IMR-90 (cell line): ENCODE results near the gene MARVELD2. TPM values are rescaled to one million over a fixed set of nuclear protein-coding genes. Genes with fewer than 3 reads are reported as not detected.

Experiments used
- ATAC-seq: fragments of 200-7000 bp; cut with Tn5 transposase; 2 replicates; pipeline ENCODE4 v1.9.1; 2020; ENCODE audit warnings: low read depth, mild to moderate bottlenecking, moderate library complexity
- BruUV-seq: library from RNA; stranded (reverse); fragments of 400-500 nt; replicated peaks from 2 replicates; lab custom pipeline; 2021; lab: Mats Ljungman, UMichigan
- CTCF ChIA-PET: fragments of 300-600 bp; formaldehyde crosslinking; extraction: SDS; loops from one replicate; lab custom pipeline; 2021; ENCODE audit warnings: antibody characterized with exemption; lab: Yijun Ruan, JAX
- POLR2A ChIA-PET: fragments of 300-600 bp; sonication (Branson Sonifier 250); formaldehyde crosslinking; loops from one replicate; lab custom pipeline; 2022; ENCODE audit warnings: antibody characterized with exemption; ENCODE audit not compliant: unreplicated experiment; lab: Charles Lee
- DNase-seq: peaks from one replicate; pipeline ENCODE4 v3.0.0; 2013
- H2AFZ ChIP-seq: replicated peaks from 2 replicates; pipeline ENCODE3; 2013; ENCODE audit warnings: low read length, mild to moderate bottlenecking; ENCODE audit not compliant: poor library complexity
- H2AK5ac ChIP-seq: 2 replicates; pipeline ENCODE4 v1.6.1; 2013; ENCODE audit warnings: low read depth, low read length, inconsistent platforms
- H2AK9ac ChIP-seq: replicated peaks from 2 replicates; pipeline ENCODE3; 2013; ENCODE audit warnings: mild to moderate bottlenecking, low read depth, low read length, moderate library complexity; ENCODE audit not compliant: poor library complexity
- H2BK120ac ChIP-seq: 2 replicates; pipeline ENCODE4 v1.6.1; 2013; ENCODE audit warnings: low read depth, low read length, inconsistent platforms
- H2BK15ac ChIP-seq: 3 replicates; pipeline ENCODE4 v1.6.1; 2013; ENCODE audit warnings: low read depth, low read length, inconsistent platforms
- H2BK20ac ChIP-seq: 2 replicates; pipeline ENCODE4 v1.6.1; 2013; ENCODE audit warnings: low read depth, mild to moderate bottlenecking, inconsistent platforms, low read length, moderate library complexity
- H2BK5ac ChIP-seq: 2 replicates; pipeline ENCODE4 v1.6.1; 2013; ENCODE audit warnings: mild to moderate bottlenecking, low read depth, low read length, inconsistent platforms; ENCODE audit not compliant: poor library complexity, severe bottlenecking
- H3K14ac ChIP-seq: replicated peaks from 2 replicates; pipeline ENCODE4 v1.6.1; 2013; ENCODE audit warnings: low read depth, low read length, inconsistent platforms
- H3K18ac ChIP-seq: 2 replicates; pipeline ENCODE4 v1.6.1; 2013; ENCODE audit warnings: low read depth, low read length, control low read depth
- H3K23ac ChIP-seq: 2 replicates; pipeline ENCODE4 v1.6.1; 2013; ENCODE audit warnings: low read depth, low read length, inconsistent platforms
- H3K27ac ChIP-seq: 2 replicates; pipeline ENCODE4 v1.5.1; 2013; ENCODE audit warnings: mild to moderate bottlenecking, control low read depth, low read length; ENCODE audit not compliant: insufficient read depth
- H3K27me3 ChIP-seq: 2 replicates; pipeline ENCODE4 v1.6.1; 2013; ENCODE audit warnings: low read length; ENCODE audit not compliant: control insufficient read depth, insufficient read depth
- H3K36me3 ChIP-seq: 2 replicates; pipeline ENCODE4 v1.6.1; 2013; ENCODE audit warnings: low read length, mixed read lengths; ENCODE audit not compliant: control insufficient read depth, insufficient read depth
- H3K4ac ChIP-seq: 2 replicates; pipeline ENCODE4 v1.6.1; 2013; ENCODE audit warnings: low read depth, low read length, inconsistent platforms
- H3K4me1 ChIP-seq: 2 replicates; pipeline ENCODE4 v1.6.1; 2013; ENCODE audit warnings: low read length, mixed read lengths; ENCODE audit not compliant: control insufficient read depth, insufficient read depth
- H3K4me2 ChIP-seq: 2 replicates; pipeline ENCODE4 v1.6.1; 2013; ENCODE audit warnings: low read depth, mild to moderate bottlenecking, control low read depth, low read length, moderate library complexity
- H3K4me3 ChIP-seq: 2 replicates; pipeline ENCODE4 v1.5.1; 2013; ENCODE audit warnings: low read depth, mild to moderate bottlenecking, control low read depth, low read length, moderate library complexity; ENCODE audit not compliant: insufficient read depth
- H3K56ac ChIP-seq: 2 replicates; pipeline ENCODE4 v1.6.1; 2013; ENCODE audit warnings: low read length, inconsistent platforms; ENCODE audit not compliant: insufficient read depth; ENCODE audit errors: extremely low read depth
- H3K79me1 ChIP-seq, 2 experiments: 2 replicates each; pipeline ENCODE4 v1.6.1; 2013; ENCODE audit warnings: low read length in 2 of 2, inconsistent platforms in 1 of 2, low read depth in 1 of 2
- H3K9ac ChIP-seq: 2 replicates; pipeline ENCODE4 v1.6.1; 2013; ENCODE audit warnings: low read depth, low read length, control low read depth
- H3K9me1 ChIP-seq: 2 replicates; pipeline ENCODE4 v1.6.1; 2013; ENCODE audit warnings: low read length, inconsistent platforms; ENCODE audit not compliant: insufficient read depth
- H3K9me3 ChIP-seq: 2 replicates; pipeline ENCODE4 v1.6.1; 2013; ENCODE audit warnings: low read length; ENCODE audit not compliant: control insufficient read depth, insufficient read depth
- H4K20me1 ChIP-seq: 2 replicates; pipeline ENCODE4 v1.6.1; 2013; ENCODE audit warnings: low read length, inconsistent platforms; ENCODE audit not compliant: insufficient read depth
- H4K5ac ChIP-seq: 2 replicates; pipeline ENCODE4 v1.6.1; 2013; ENCODE audit warnings: mild to moderate bottlenecking, low read depth, low read length, control low read depth
- H4K8ac ChIP-seq, 2 experiments: 2 replicates each; pipeline ENCODE4 v1.6.1; 2013; ENCODE audit warnings: low read depth in 2 of 2, low read length in 2 of 2, control low read depth in 1 of 2, inconsistent platforms in 1 of 2
- H4K91ac ChIP-seq: 2 replicates; pipeline ENCODE4 v1.6.1; 2013; ENCODE audit warnings: low read depth, low read length, inconsistent platforms; ENCODE audit not compliant: insufficient read depth
- CHD1 ChIP-seq: IDR thresholded peaks from 2 replicates; pipeline ENCODE4 v1.6.1; 2012; ENCODE audit warnings: low read depth, low read length, improper control_type of control experiment
- MAFK ChIP-seq: IDR thresholded peaks from 2 replicates; pipeline ENCODE4 v1.6.1; 2012; ENCODE audit warnings: low read depth, low read length, improper control_type of control experiment
- MXI1 ChIP-seq: IDR thresholded peaks from 2 replicates; pipeline ENCODE4 v1.6.1; 2012; ENCODE audit warnings: low read depth, mild to moderate bottlenecking, low read length, moderate library complexity, borderline replicate concordance
- NFE2L2 ChIP-seq: fragments of 150-350 bp; IDR thresholded peaks from 2 replicates; pipeline ENCODE4 v1.6.1; 2016; ENCODE audit warnings: low read depth, mild to moderate bottlenecking, low read length
- RCOR1 ChIP-seq: IDR thresholded peaks from 2 replicates; pipeline ENCODE4 v1.6.1; 2012; ENCODE audit warnings: mild to moderate bottlenecking, low read length, improper control_type of control experiment; ENCODE audit not compliant: insufficient replicate concordance
- RFX5 ChIP-seq: IDR thresholded peaks from 2 replicates; pipeline ENCODE4 v1.8.0; 2012; ENCODE audit warnings: low read depth, mild to moderate bottlenecking, low read length, moderate library complexity
- USF2 ChIP-seq: fragments of 150-350 bp; IDR thresholded peaks from 2 replicates; pipeline ENCODE4 v1.6.1; 2017; ENCODE audit warnings: mild to moderate bottlenecking, antibody characterized with exemption, low read length, low read depth
- WGBS, 2 experiments: methylation state at CpG; one replicate each; pipeline versions ENCODE4 v1.1.5 to v1.1.7; 2013; ENCODE audit warnings: missing lambda C conversion rate in 2 of 2; ENCODE audit not compliant: insufficient read length in 1 of 2; ENCODE audit errors: extremely low coverage in 2 of 2; 5-methylcytosine and 5-hydroxymethylcytosine counted together
- dilution Hi-C: fragments of 300-500 bp; cut with HindIII; formaldehyde crosslinking; loops from one replicate; pipeline ENCODE4 v1.14.3; 2018; ENCODE audit warnings: low sequenced_read_pairs; ENCODE audit not compliant: unreplicated experiment
- in situ Hi-C: fragments of 300-500 bp; cut with MboI; formaldehyde crosslinking; loops from 3 replicates; pipeline ENCODE4 v1.14.3; 2019; ENCODE audit warnings: low sequenced_read_pairs, inconsistent platforms, mixed read lengths
- intact Hi-C: fragments of 100-400 bp; cut with micrococcal nuclease; formaldehyde crosslinking; loops from 2 replicates; pipeline ENCODE4 v1.10.0; 2022
- polyA plus RNA-seq, 3 experiments: library from polyadenylated mRNA; depleted of rRNA; stranded (reverse); fragments of >200 nt; gene quantifications; 2 replicates each; pipeline ENCODE4 v1.2.3, GENCODE V29; 2012; ENCODE audit warnings: low replicate concordance in 1 of 3
- total RNA-seq: library from RNA; depleted of rRNA; stranded (reverse); fragments of >200 nt; gene quantifications from 2 replicates; pipeline ENCODE4 v1.2.3, GENCODE V29; 2012

Gene MARVELD2
- total and polyA plus RNA-seq, 2 of the 4 experiments (the other 2 are of a cell fraction): 0.51 to 0.54 TPM

GRCh38 chr5:69368458-69369339 lies 46.2 kb upstream of the MARVELD2 start:
- intact Hi-C loops: loop anchor here (2.0 to 10.0 kb wide), 4 partner anchors 96 to 326 kb away; no protein-coding TSS in a partner anchor
- peak overlapping the region; percentile 34 for H3K18ac ChIP-seq
- no peaks in the 10 kb centered on the region; the same call in 1 of the 2 replicates for H3K9me1 ChIP-seq
- peak overlapping the region; percentile 88 for H4K91ac ChIP-seq
- BruUV-seq: TSS peak; percentile 47
- peak overlapping the region; percentile 94 for H3K14ac ChIP-seq
- in situ Hi-C loops: no loop called here
- H3K9ac ChIP-seq: peak overlapping the region; percentile 97
- H3K27ac ChIP-seq: peak overlapping the region; percentile 99
- peak overlapping the region; percentile 97 for H3K56ac ChIP-seq
- no peak overlapping the region; the same call in 1 of the 2 replicates for H2BK20ac ChIP-seq
- ChIA-PET POLR2A (no interaction called here), CTCF (no interaction called here)
- no peaks in the 10 kb centered on the region for H3K27me3 ChIP-seq
- no peaks in the 10 kb centered on the region; the same call in 1 of the 2 replicates for H3K4me1 ChIP-seq
- WGBS, 2 experiments: 0% methylated on average over 15 of the region's 39 CpGs; no CpG with 5 or more reads in 1 of the 2 experiments
- 0 out of 3 replicates have a peak overlapping the region, but pooled peaks have one; percentile 59 for H2BK15ac ChIP-seq
- peak overlapping the region; percentile 99 for H3K23ac ChIP-seq
- dilution Hi-C loops: no loop called here
- H4K5ac ChIP-seq: peak overlapping the region; percentile 56
- peak overlapping the region; percentile 93 for H3K4ac ChIP-seq
- peak overlapping the region; percentile 64 for H3K4me3 ChIP-seq
- ATAC-seq: peak; percentile 53
- H2BK5ac ChIP-seq: peak overlapping the region; percentile 100
- DNase-seq: peak; percentile 54
- H2BK120ac ChIP-seq: peak overlapping the region; percentile 68
- H3K79me1 ChIP-seq: peaks cover 14 to 40% of the 10 kb centered on the region in 2 experiments
- peaks cover 13% of the 10 kb centered on the region for H3K36me3 ChIP-seq
- no peaks in the 10 kb centered on the region for H3K9me3 ChIP-seq
- H4K8ac ChIP-seq: peak overlapping the region; percentile 93 to 97
- TF ChIP-seq MAFK (no peak), RCOR1 (no peak), MXI1 (no peak), USF2 (no peak), CHD1 (no peak), NFE2L2 (no peak), RFX5 (no peak)
- H2AK5ac ChIP-seq: peak overlapping the region; percentile 39
- H2AFZ ChIP-seq: peak overlapping the region; percentile 98
- peak overlapping the region; percentile 96 for H3K4me2 ChIP-seq
- H4K20me1 ChIP-seq: peaks cover 28% of the 10 kb centered on the region; the same call in 1 of the 2 replicates
- H2AK9ac ChIP-seq: peak overlapping the region; percentile 99
